Measurements from ENCODE around the gene STN1. TPM values are rescaled to one million over a fixed set of nuclear protein-coding genes. Genes with fewer than 3 reads are reported as not detected.

STN1 gene
- total and polyA plus RNA-seq, 9 of the 15 experiments (the other 6 are each of a cell fraction or from before 2014, with no cell fraction given): 9.1 to 19.6 (median 13.8) TPM

DNA sequence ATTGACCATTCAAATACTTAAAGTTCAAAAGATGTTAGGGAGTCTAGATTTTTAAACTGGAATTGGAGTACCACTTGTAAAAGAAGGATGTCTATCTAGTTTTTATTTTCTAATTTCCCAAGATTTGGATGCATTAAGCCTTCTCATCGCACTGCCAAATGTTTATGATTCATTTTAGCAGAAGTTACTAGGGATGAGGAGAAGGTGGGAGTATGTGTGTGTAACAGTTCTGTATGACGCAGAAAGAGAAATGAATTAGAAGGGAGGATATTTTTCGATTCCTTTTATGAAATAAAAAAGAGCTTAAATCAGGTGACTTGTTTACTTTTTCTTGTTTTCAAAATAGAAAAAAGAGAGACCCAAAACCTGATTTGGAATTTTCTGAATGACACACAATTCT lies 42.1 kb upstream of the STN1 start (continued):
- TF ChIP-seq, protein P1, sequence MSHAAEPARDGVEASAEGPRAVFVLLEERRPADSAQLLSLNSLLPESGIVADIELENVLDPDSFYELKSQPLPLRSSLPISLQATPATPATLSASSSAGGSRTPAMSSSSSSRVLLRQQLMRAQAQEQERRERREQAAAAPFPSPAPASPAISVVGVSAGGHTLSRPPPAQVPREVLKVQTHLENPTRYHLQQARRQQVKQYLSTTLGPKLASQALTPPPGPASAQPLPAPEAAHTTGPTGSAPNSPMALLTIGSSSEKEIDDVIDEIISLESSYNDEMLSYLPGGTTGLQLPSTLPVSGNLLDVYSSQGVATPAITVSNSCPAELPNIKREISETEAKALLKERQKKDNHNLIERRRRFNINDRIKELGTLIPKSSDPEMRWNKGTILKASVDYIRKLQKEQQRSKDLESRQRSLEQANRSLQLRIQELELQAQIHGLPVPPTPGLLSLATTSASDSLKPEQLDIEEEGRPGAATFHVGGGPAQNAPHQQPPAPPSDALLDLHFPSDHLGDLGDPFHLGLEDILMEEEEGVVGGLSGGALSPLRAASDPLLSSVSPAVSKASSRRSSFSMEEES (CRISPR knock-in tag; IDR thresholded peaks at IDR 0.05): no peak
- TF ChIP-seq ZZZ3 (IDR thresholded peaks at IDR 0.05): no peak

DNA sequence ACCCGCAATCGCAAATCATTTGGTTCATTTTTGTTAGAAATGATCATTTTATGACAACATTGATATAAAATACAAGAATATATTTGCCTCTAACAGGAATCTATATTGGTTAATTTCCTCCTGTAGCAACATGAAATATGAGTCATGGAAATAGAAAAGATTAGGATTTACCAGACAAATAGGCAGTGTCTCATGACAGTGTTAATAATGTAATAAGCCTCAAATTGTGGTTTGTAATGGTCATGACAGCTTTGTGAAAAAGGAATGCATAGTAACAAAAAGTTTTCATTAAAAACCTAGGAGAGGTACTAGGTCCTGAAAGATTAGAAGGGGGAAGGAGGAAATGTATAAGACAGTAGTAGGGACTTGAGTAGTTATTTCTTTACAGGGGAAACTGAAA lies 41.0 kb upstream of the STN1 start:
- no peak overlapping the region for H3K4me2 ChIP-seq (ENCODE audit: insufficient read depth, low read length)
- TF ChIP-seq, protein P2, sequence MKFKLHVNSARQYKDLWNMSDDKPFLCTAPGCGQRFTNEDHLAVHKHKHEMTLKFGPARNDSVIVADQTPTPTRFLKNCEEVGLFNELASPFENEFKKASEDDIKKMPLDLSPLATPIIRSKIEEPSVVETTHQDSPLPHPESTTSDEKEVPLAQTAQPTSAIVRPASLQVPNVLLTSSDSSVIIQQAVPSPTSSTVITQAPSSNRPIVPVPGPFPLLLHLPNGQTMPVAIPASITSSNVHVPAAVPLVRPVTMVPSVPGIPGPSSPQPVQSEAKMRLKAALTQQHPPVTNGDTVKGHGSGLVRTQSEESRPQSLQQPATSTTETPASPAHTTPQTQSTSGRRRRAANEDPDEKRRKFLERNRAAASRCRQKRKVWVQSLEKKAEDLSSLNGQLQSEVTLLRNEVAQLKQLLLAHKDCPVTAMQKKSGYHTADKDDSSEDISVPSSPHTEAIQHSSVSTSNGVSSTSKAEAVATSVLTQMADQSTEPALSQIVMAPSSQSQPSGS (CRISPR knock-in tag; IDR thresholded peaks at IDR 0.05): no peak
- TF ChIP-seq ARNT (IDR thresholded peaks at IDR 0.05) (no peak), ELF4 (CRISPR knock-in tag; IDR thresholded peaks at IDR 0.05) (no peak)
- H3K27ac ChIP-seq (ENCODE audit: extremely low read depth, low read depth, low read length): no peak overlapping the region
- H2AFZ ChIP-seq (ENCODE audit: low read depth, low read length): no peak overlapping the region
- in situ Hi-C loops (cut with MboI): no loop called here
- no peaks in the 10 kb centered on the region for H4K20me1 ChIP-seq (replicated peaks; ENCODE audit: control insufficient read depth, insufficient read depth, low read length)
- H3K4me1 ChIP-seq (replicated peaks in 1 of 2; ENCODE audit: control insufficient read depth in 2 of 2, insufficient read depth in 2 of 2, low read length in 2 of 2): peaks cover 0 to 3% of the 10 kb centered on the region in 2 experiments; a peak in 3 of 5 replicates
- no peaks in the 10 kb centered on the region for H3K36me3 ChIP-seq (ENCODE audit: control insufficient read depth, insufficient read depth, low read length)
- H3K79me2 ChIP-seq (ENCODE audit: control insufficient read depth, insufficient read depth, low read length): no peaks in the 10 kb centered on the region
- WGBS (ENCODE audit: insufficient coverage, low coverage, missing lambda C conversion rate): 44% methylated on average over 2 of the region's 2 CpGs
- no peak for DNase-seq (ENCODE audit: extremely low read depth in 1 of 4, low spot score in 3 of 4)
- no TSS peak for BruUV-seq (replicated peaks)
- H3K9me1 ChIP-seq (ENCODE audit: control insufficient read depth, insufficient read depth, low read length): no peaks in the 10 kb centered on the region
- ChIA-PET POLR2A (no interaction called here), CTCF (ENCODE audit: low intra/inter-chr PET ratio) (no interaction called here)
- ATAC-seq: no peak
- H3K4me3 ChIP-seq: no peak overlapping the region
- no peak overlapping the region for H3K9ac ChIP-seq (ENCODE audit: insufficient read depth in 1 of 2, low read depth in 2 of 2, low read length in 2 of 2)
- no peaks in the 10 kb centered on the region for H3K27me3 ChIP-seq (ENCODE audit: control insufficient read depth in 2 of 2, insufficient read depth in 2 of 2, low read length in 2 of 2)
- intact Hi-C loops (cut with micrococcal nuclease): no loop called here
- no peak for FAIRE-seq
- no peaks in the 10 kb centered on the region for H3K9me3 ChIP-seq (replicated peaks; ENCODE audit: control insufficient read depth, insufficient read depth, low read depth, low read length)

Data from K562 (cell line).